OCI-LY7 (cell line): ENCODE measurements around the gene AHCY. TPM values are rescaled to one million over a fixed set of nuclear protein-coding genes. Genes with fewer than 3 reads are reported as not detected.

Experiments used
- BruUV-seq: library from RNA; stranded (reverse); fragments of 400-500 nt; replicated peaks from 2 replicates; lab custom pipeline; 2021; lab: Mats Ljungman, UMichigan
- CTCF ChIA-PET: fragments of 300-600 bp; sonication (Branson Sonifier 250); formaldehyde crosslinking; loops from one replicate; lab custom pipeline; 2022; ENCODE audit warnings: antibody characterized with exemption; ENCODE audit not compliant: unreplicated experiment; lab: Charles Lee
- POLR2A ChIA-PET: fragments of 300-600 bp; sonication (Branson Sonifier 250); formaldehyde crosslinking; loops from one replicate; lab custom pipeline; 2022; ENCODE audit warnings: antibody characterized with exemption; lab: Charles Lee
- DNase-seq: peaks from one replicate; pipeline ENCODE4 v3.0.0-alpha.2; 2015; ENCODE audit warnings: low spot score
- H2AFZ ChIP-seq: fragments of 200-600 bp; sonication (generic), shearing (Covaris generic); 2 replicates; pipeline ENCODE4 v1.6.1; 2014; ENCODE audit warnings: mild to moderate bottlenecking, antibody characterized with exemption, low read length, moderate library complexity
- H3K27ac ChIP-seq: fragments of 200-600 bp; sonication (generic); 2 replicates; pipeline ENCODE4 v1.5.1; 2014; ENCODE audit warnings: mixed run types, low read depth, mild to moderate bottlenecking, moderate library complexity, low read length, inconsistent platforms; ENCODE audit not compliant: poor library complexity, severe bottlenecking
- H3K36me3 ChIP-seq: fragments of 200-600 bp; sonication (generic); 2 replicates; pipeline ENCODE4 v1.6.1; 2014; ENCODE audit warnings: mild to moderate bottlenecking, antibody characterized with exemption, low read length, moderate library complexity, mixed read lengths; ENCODE audit not compliant: insufficient read depth
- H3K4me1 ChIP-seq: fragments of 200-600 bp; sonication (generic); 2 replicates; pipeline ENCODE4 v1.5.1; 2014; ENCODE audit warnings: mild to moderate bottlenecking, low read length; ENCODE audit not compliant: insufficient read depth, poor library complexity, severe bottlenecking
- H3K4me2 ChIP-seq: fragments of 200-600 bp; sonication (generic); 2 replicates; pipeline ENCODE4 v1.6.1; 2014; ENCODE audit warnings: mild to moderate bottlenecking, low read length
- H3K4me3 ChIP-seq: fragments of 200-600 bp; sonication (generic); 2 replicates; pipeline ENCODE4 v1.5.1; 2014; ENCODE audit warnings: mild to moderate bottlenecking, low read depth, low read length; ENCODE audit not compliant: poor library complexity, severe bottlenecking
- H3K79me2 ChIP-seq: fragments of 200-600 bp; sonication (generic); 2 replicates; pipeline ENCODE4 v1.6.1; 2016; ENCODE audit warnings: low read depth, mild to moderate bottlenecking, low read length, moderate library complexity, mixed read lengths; ENCODE audit not compliant: insufficient read depth
- H3K9me2 ChIP-seq: fragments of 200-600 bp; sonication (generic); 2 replicates; pipeline ENCODE4 v1.6.1; 2016; ENCODE audit warnings: mild to moderate bottlenecking, low read length, mixed read lengths; ENCODE audit not compliant: insufficient read depth
- H3K9me3 ChIP-seq: fragments of 200-600 bp; sonication (generic); 2 replicates; pipeline ENCODE4 v1.6.1; 2014; ENCODE audit warnings: mild to moderate bottlenecking, mixed run types, low read length, mixed read lengths
- H4K20me1 ChIP-seq: fragments of 200-600 bp; sonication (generic); 2 replicates; pipeline ENCODE4 v1.6.1; 2014; ENCODE audit warnings: mild to moderate bottlenecking, antibody characterized with exemption, low read length, moderate library complexity, mixed read lengths; ENCODE audit not compliant: insufficient read depth
- CTCF ChIP-seq: fragments of 200-600 bp; sonication (generic); conservative IDR thresholded peaks from 2 replicates; pipeline ENCODE4 v1.5.1; 2014; ENCODE audit warnings: mild to moderate bottlenecking, antibody characterized with exemption, low read length, moderate library complexity, mixed read lengths
- EZH2phosphoT487 ChIP-seq: fragments of 200-600 bp; sonication (generic); IDR thresholded peaks from 2 replicates; pipeline ENCODE4 v1.6.1; 2018; ENCODE audit warnings: low read depth, borderline replicate concordance, mild to moderate bottlenecking, mixed run types, antibody characterized with exemption, low read length, moderate library complexity, mixed read lengths
- intact Hi-C: fragments of 100-400 bp; cut with micrococcal nuclease; formaldehyde crosslinking; loops from one replicate; pipeline ENCODE4 v1.10.0; 2022; ENCODE audit not compliant: unreplicated experiment
- total RNA-seq, 2 experiments: library from RNA; depleted of rRNA in 1 of 2; stranded (reverse); fragments of >200 nt in 1 of 2; shearing (Covaris generic) in 1 of 2; gene quantifications; 2 replicates each; pipeline ENCODE4 v1.2.3, GENCODE V29; 2014 to 2022

The AHCY gene
- total RNA-seq, 2 experiments from 2014 or later = 133 to 218 TPM

GRCh38 chr20:34251619-34252018 is 51.5 kb downstream of the AHCY start:
- Histone ChIP-seq H2AFZ (no peak overlapping the region), H3K4me2 (no peak overlapping the region), H3K27ac (no peak overlapping the region), H3K4me3 (no peak overlapping the region), H3K9me3 (no peaks in the 10 kb centered on the region), H4K20me1 (no peaks in the 10 kb centered on the region), H3K79me2 (no peaks in the 10 kb centered on the region), H3K36me3 (no peaks in the 10 kb centered on the region), H3K4me1 (no peaks in the 10 kb centered on the region), H3K9me2 (no peaks in the 10 kb centered on the region)
- TF ChIP-seq CTCF (no peak), EZH2phosphoT487 (no peak)
- CTCF ChIA-PET = no interaction called here
- BruUV-seq = no TSS peak
- intact Hi-C loops = no loop called here
- DNase-seq = no peak
- POLR2A ChIA-PET = interaction anchor here (3.9 kb wide), 1 partner anchor 12 kb away, joined by 14 read pairs; no protein-coding TSS in a partner anchor

GRCh38 chr20:34250005-34250404 is 53.1 kb downstream of the AHCY start:
- no peak overlapping the region for H2AFZ ChIP-seq
- no peaks in the 10 kb centered on the region for H3K9me3 ChIP-seq
- TF ChIP-seq EZH2phosphoT487 (no peak), CTCF (no peak)
- DNase-seq = no peak
- H3K36me3 ChIP-seq = no peaks in the 10 kb centered on the region
- no peak overlapping the region for H3K4me3 ChIP-seq
- no peaks in the 10 kb centered on the region for H3K4me1 ChIP-seq
- intact Hi-C loops = no loop called here
- no peak overlapping the region for H3K4me2 ChIP-seq
- BruUV-seq = no TSS peak
- ChIA-PET CTCF (no interaction called here), POLR2A (interaction anchor here (3.9 kb wide), 1 partner anchor 10 kb away, joined by 14 read pairs; no protein-coding TSS in a partner anchor)
- no peaks in the 10 kb centered on the region for H4K20me1 ChIP-seq
- no peak overlapping the region for H3K27ac ChIP-seq
- no peaks in the 10 kb centered on the region for H3K79me2 ChIP-seq
- H3K9me2 ChIP-seq = no peaks in the 10 kb centered on the region

GRCh38 chr20:34249291-34249690 is 53.9 kb downstream of the AHCY start:
- Histone ChIP-seq H4K20me1 (no peaks in the 10 kb centered on the region), H3K9me3 (no peaks in the 10 kb centered on the region), H3K4me1 (no peaks in the 10 kb centered on the region), H3K36me3 (no peaks in the 10 kb centered on the region), H3K9me2 (no peaks in the 10 kb centered on the region), H3K27ac (no peak overlapping the region), H3K79me2 (no peaks in the 10 kb centered on the region), H2AFZ (no peak overlapping the region), H3K4me3 (no peak overlapping the region), H3K4me2 (no peak overlapping the region)
- ChIA-PET POLR2A (interaction anchor here (3.9 kb wide), 1 partner anchor 9 kb away, joined by 14 read pairs; no protein-coding TSS in a partner anchor), CTCF (no interaction called here)
- no peak for DNase-seq
- no TSS peak for BruUV-seq
- TF ChIP-seq CTCF = no peak
- TF ChIP-seq EZH2phosphoT487 = no peak
- intact Hi-C loops = no loop called here
